GM19351 (cell line): Measurements from ENCODE around the gene MPHOSPH6.
"Not testable (repeated sequence)": the region's sequence is repeated elsewhere in the genome, so short reads cannot be mapped to it uniquely, and the experiment has no call there.

Experiments used
- ATAC-seq: cut with Tn5 transposase; IDR thresholded peaks from one replicate; pipeline ENCODE4 v1.9.1; 2021; ENCODE audit warnings: mild to moderate bottlenecking, moderate library complexity; ENCODE audit not compliant: unreplicated experiment

Gene MPHOSPH6

DNA sequence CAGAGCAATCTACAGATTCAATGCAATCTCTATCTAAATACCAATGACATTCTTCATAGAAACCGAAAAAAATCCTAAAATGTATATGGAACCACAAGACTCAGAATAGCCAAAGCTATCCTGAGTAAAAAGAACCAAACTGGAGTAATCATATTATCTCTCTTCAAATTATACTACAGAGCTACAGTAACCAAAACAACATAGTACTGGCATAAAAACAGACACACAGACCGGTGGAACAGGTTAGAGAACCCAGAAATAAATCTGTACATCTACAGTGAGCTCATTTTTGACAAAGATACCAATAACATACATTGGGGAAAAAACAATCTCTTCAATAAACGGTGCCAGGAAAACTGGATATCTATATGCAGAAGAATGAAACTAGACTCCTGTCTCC, 45.4 kb downstream of the MPHOSPH6 start:
- ATAC-seq: no peak

- ATAC-seq: no peak
Measured at GRCh38 chr16:82119405-82119804, 50.6 kb downstream of the MPHOSPH6 start.

DNA sequence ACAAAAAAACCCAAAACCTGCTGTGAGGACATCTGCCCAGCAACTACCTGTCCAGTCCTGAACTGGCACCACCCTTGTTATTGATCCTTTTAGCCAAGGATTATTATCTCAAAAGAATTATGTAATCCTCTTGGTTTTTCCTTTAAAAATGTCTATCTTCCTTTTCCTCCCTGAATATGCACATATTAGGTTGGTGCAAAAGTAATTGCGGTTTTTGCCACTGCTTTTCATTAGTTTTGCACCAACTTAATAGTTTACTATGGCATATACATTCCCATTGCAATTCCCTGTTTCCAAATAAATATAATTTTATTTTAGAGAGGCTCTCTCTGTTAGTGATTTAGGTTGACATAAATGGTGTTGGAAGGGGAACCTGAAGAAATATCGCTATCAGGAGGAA, 51.3 kb downstream of the MPHOSPH6 start:
- ATAC-seq: no peak

- no peak for ATAC-seq
Measured at GRCh38 chr16:82116535-82116934, 53.5 kb downstream of the MPHOSPH6 start.

DNA sequence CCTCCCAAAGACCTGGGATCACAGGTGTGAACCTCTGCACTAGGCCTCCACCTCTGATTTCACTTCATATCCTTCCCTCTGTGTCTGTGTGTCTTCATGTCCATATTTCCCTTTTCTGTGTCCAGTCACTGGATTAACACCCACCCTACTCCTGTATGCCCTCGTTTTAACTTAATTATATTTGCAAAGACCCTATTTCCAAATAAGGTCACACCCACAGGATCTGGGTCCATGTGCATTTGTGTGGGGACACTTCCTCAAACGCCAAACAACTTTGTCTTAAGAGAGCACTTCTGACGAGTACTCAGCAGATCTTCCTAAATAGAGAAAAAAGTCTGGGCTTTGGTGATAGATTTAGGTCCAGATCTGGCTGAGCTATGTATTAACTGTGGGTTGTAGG, 56.3 kb downstream of the MPHOSPH6 start:
- no peak for ATAC-seq

- no peak for ATAC-seq
Measured at GRCh38 chr16:82111944-82112343, 58.1 kb downstream of the MPHOSPH6 start.

GRCh38 chr16:82109266-82109665, 60.8 kb downstream of the MPHOSPH6 start:
- ATAC-seq: not testable (repeated sequence)

DNA sequence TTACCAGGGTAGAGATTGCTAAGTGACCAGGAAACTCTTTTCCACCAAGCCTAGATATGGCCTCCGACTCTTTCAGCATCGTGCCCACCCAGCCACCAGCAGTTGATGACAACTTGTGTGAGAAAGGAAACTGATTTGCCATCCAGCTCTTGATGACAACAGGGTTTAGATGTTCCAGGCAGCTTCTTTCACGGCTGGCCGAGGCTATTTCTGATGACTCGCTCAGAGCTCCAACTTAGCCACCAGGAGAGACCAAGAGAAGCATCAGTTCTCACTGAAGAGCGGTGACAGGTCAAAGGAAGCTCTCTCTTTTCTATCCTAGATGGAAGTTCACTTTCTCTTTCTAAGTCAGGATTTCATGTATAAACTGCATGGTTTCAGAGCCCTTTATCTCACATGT, 61.2 kb downstream of the MPHOSPH6 start:
- no peak for ATAC-seq

GRCh38 chr16:82108100-82108499, 61.9 kb downstream of the MPHOSPH6 start:
- ATAC-seq: no peak

GRCh38 chr16:82105107-82105506, 64.9 kb downstream of the MPHOSPH6 start:
- no peak for ATAC-seq
